GM19324 (cell line): ENCODE results near the gene P4HA3.
"Not testable (repeated sequence)": the region's sequence is repeated elsewhere in the genome, so short reads cannot be mapped to it uniquely, and the experiment has no call there.

Experiments
- ATAC-seq: cut with Tn5 transposase; IDR thresholded peaks from one replicate; pipeline ENCODE4 v1.9.1; 2021; ENCODE audit warnings: mild to moderate bottlenecking, moderate library complexity; ENCODE audit not compliant: unreplicated experiment, low FRiP score

Gene P4HA3

DNA sequence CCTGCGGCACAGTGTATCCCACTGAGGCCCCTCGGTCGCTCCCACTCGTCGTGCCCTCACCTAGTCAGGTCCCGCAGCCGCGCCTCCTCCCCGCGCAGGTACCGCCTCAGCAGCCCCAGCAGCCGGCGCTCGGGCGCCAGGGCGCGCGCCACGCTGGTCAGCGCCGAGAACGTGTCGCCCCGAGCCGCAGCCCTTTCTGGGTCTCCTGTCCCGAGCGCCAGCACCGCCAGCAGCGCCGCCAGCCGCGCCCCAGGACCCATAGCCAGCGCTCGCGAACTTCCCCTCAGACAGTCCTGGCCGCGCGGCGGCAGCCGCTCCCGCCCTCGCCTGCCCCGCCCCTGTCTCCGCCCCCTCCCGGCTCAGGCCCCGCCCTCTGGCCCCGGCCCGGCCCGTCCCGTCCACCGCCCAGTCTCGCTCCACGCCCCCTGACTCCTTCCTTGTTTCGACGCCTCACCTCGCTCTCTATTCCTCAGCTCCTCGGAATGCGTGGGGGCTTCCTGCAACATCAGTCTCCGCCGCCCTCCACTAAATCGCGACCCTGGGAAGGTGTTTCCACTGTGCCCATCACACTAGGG, at the start of gene P4HA3:
Gene P4HA3, minus strand, starts transcription at position 289 of the 575 bp plus-strand sequence. Its CDS starts 29 bp downstream, at position 260.
- no peak for ATAC-seq

DNA sequence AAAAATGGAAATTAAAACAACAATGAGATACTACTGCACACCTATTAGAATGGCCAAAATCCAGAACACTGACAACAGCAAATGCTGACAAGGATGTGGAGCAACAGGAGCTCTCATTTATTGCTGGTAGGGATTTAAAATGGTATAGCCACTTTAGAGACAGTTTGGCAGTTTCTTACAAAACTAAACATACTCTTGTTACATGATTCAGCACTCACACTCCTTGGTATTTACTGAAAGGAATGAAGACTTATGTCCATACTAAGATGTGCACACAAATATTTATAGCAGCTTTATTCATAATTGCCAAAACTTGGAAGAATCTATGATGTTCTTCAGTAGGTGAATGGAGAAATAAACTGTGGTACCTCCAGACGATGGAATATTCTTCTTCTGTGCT, 46.0 kb upstream of the P4HA3 start:
- no peak for ATAC-seq

DNA sequence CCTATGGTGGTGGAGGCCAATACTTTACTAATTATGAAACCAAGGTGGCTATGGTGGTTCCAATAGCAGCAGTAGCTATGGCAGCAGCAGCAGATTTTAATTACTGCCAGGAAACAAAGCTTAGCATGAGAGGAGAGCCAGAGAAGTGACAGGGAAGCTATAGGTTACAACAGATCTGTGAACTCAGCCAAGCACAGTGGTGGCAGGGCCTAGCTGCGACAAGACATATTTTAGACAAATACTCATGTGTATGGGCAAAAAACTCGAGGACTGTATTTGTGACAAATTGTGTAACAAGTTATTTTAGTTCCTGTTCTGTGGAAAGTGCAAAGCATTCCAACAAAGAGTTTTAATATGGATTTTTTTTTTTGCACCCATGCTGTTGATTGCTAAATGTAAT, 44.2 kb upstream of the P4HA3 start:
- ATAC-seq: no peak

DNA sequence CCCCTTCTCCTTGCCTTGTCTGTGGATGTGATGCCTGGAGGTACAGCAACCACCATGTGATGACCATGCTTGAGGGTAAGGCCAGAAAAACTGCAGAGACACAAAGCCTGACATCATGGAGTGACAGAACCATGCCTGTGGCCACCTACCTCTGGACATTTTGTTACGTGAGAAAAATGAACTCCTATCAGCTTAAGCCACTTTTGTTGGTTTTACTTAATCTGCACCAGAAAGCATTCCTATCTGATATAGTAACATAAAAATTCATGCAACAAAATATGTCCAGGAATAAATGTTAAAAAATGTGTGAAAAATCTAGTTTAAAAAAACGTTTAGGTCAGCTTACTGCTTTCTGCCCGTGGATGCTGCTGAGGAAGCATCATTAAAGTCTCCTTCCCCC, 42.6 kb upstream of the P4HA3 start:
- ATAC-seq: no peak

DNA sequence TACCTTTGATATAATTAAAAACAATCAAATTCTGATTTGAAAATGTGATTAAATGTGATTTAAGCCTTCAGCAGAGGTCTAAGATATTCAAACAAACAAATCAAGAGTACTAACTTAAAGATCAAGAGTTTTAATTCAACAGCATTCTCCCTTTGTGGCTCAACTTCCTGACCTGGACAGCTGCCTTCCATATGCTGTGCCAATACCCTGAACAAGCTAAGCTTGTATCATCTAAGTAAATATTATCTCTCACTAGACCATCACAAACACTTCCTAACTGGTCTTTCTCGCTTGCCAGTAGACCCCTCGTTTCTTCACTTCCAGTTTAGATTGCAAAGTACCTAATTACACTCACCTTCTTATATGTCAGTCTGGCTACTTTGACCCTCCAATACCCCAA, 35.9 kb upstream of the P4HA3 start:
- ATAC-seq: no peak

DNA sequence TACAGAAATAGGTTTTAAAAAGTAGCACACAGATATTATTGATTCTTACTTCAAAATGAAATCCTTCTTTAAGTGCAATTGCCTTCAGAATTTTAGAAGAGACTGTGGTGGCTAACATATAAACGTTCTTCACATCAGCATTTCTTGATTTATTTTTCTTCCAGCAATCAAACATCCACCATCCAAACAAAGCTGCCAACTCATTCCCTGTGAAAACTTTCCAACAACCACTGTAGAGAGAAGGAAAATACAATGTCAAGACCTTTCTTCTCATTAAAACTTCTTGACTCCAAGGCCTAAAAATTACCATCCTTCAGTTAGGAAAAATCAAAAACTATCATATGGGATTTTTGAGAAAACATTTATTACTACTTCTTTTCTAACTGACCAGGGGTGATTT, 34.0 kb upstream of the P4HA3 start:
- ATAC-seq: no peak

DNA sequence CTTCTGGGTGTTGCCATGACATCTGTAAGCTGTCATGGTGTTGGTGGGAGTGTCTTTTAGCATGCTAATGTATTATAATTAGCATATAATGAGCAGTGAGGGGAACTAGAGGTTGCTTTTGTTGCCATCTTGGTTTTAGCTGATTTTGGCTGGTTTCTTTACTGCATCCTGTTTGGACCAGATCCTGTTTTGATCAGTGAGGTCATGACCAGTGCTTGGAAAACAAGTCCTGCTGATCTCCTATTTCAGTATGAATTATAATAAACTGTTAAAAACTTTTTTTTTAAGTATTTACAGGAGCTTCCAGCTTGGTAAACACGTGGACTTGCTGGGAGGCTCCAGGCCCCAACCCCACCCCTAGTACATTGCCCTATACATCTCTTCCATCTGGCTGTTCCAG, 30.5 kb upstream of the P4HA3 start:
- no peak for ATAC-seq

DNA sequence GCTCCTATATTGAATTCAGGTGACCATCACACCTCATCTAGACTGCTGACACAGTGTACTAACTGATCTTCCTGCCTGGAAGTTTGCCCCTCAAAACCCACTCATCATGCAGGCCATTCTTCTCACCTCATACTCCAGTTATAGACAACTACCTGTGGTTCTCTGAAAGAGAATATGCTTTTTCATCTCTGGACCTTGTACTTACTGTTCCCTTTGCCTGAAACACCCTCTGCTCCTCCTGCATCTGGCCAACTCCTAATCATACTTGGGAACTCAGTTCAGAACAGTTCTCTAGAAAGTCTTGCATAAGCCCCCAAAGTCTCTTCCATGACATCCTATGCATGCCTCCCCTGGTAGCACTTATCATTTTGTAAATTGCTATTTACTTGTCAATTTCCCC, 28.2 kb upstream of the P4HA3 start:
- ATAC-seq: no peak

DNA sequence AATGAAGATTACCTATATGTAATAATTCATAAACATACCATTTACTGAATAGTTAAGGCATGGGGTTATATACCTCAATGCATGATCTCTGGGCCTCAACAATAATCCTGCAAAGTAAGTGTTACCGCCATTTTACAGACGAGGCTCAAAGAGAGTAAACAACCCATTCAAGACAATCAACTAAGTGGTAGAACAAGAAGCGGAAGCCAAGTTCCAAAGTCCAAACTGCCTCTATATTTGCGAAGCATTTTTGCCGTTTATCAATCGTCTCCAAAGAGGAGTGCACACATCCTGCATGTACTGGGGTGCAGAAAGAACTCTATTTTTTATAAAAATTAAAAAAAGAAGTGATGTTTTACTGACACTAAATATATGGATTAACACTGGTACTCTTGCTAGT, 27.5 kb upstream of the P4HA3 start:
- ATAC-seq: no peak

DNA sequence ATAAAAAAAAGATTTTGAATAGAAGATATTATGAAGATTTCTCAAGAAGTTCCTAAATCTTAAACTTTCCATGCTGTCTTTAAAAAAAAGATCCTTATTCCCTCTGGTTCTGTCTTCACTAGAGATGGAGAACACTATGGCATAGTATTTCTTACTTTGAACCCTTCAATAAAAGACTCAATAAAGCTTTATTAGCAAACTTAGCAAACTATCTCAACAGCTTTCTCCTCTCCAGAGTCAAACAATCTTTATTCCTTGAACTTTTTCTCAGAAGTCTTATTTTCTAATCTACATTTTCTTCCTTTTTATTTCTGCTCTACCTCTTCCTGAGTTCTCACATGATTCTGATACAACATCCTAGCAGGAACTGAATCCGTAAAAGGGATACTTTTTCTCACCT, 21.8 kb upstream of the P4HA3 start:
- ATAC-seq: no peak

DNA sequence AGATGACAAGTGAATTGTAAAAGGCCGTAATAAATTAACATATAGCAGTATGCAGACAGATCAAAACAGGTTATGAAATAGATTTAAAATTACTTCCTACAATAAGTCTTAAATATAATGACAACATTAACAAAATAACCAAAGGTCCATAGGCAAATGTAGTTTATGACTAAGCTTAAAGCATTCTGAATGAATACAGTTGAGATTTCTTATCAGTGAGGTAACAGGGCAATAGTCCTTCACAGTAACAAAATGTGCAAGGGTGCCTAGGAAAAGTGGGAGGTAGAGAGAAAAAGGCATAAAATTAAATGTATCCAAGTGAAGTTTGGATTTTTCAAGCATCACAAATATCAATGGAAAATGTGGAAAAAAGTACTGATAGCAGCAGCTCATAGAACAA, 20.9 kb upstream of the P4HA3 start:
- ATAC-seq: no peak

DNA sequence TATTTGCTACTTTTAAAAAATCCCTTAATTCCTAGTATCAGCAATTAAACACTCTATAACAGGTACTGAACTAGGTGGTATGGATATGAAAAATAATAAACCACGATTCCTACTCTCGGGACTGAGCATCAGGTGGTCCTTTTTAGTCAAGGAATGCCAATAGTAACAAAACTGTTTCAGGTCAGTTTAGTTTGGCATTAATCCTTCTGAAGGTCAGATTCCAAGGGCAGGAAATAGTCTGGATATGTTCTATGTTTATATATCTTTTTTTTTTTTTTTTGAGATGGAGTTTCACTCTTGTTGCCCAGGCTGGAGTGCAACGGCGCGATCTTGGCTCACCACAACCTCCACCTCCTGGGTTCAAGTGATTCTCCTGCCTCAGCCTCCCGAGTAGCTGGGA, 19.6 kb upstream of the P4HA3 start:
- not testable (repeated sequence) for ATAC-seq

DNA sequence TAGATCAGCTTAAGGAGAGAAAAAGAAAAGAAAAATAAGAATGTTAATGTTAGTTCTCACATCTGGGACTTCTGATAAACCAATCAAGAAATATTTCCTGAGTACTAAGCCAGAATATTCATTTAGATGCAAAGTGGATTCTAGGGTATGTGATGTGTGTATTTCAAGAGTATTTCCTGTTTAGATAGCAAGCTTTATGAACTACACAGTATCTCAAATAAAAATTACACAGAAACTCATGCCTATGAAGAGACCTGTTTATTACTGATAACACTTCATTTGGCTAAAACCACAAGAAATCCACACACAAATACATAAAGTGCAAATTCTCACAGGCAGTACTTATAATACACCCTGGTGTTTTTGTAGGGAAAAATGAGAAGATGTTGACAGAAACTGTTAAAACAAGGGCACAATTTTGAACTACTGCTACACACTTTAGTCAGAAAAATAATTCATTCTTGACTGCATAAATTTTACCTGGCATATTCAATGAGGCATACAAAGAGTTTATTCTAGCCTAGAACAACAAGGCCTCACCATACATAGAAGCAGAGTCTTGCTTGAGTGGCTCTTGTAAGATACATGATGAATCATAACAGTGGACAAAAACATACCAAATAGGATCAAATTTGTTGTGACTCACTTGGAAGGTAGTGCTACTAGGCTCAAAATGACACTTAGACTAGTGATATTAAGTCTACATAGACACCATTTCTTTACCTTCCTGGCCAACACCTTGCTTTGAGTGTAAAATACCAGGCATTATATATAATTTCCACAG, 18.8 kb upstream of the P4HA3 start:
- no peak for ATAC-seq

DNA sequence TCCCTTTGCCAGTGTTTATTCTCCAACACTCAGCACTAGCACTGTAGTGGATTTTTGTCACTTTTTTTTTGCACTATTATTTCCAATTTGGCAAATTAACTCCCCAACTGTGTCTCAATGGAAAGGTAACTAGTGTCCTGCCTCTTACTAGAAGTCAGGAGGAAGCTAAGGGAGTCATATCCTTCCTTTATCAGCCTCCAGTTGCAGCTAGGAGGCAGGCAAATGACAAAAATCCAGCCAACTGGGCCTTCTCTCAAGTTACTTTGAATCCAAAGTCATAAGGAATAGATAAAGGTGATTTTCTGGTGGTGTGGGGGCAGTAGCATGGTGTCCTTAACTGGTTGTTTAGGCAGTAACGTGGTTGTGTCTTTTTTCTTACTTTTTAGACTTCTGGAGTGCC, 15.6 kb upstream of the P4HA3 start:
- ATAC-seq: no peak

DNA sequence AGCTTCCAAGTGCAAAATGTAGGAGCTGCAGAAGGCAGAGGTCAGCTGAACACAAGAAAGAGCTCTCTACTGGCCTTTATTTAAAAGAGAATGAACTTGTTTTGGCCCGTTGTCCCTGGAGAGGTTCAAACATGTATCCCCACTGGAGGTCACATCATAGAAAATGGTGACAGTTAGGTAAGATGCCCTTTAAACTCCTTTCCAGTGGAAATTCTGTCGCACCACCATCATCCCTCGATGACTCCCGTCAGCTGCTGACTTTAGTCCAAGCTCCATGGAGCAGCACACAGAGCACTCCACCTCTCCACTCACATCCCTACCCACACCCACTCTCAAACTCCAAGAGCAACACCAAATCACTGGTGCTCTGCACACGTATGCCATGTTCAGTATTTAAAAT, 15.2 kb upstream of the P4HA3 start:
- ATAC-seq: no peak

DNA sequence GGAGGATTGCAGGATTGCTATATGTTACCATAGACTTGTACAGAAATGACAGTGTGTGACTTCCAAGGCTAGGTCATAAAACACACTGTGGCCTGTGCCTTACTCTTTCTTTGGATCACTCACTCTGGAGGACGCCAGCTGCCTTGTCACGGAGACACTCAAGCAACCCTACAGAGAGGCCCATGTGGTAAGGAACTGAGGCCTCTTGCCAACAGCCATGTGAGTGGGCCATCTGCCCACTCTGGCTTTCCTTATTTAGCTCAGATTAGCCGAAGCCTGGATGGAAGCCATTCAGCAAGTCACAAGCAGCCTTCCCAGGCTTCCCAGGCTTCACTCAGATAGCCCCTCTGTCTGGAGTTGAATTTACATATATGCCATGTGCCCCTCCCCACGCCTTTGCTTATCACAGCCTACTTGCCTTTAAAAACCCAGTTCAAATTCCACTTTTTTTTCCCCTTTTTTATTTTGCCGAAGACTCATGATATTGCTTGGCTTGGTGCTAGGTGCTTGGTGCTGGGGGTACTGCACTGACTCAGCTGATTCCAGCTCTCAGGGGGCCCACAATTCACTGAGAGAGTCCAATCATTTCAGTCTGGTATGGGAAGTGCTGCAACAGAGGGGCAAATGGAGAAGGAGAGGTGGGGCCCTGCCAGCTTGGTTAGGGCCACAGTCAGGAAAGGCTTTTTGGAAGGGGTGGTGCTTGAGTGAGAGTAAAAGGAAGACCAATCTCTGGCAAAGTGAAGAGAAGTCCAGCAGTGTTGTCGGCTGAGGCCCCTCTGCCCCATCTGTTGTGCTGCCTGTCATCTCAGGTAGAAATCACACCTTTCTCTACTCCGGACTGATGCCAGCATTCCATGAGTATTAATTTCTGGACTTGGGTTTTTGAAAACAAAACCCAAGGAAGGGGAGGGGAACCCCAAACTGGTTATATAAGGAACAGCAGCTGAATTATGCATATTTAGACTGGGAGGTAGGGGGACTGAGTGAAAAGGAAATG, 14.5 kb upstream of the P4HA3 start:
- no peak for ATAC-seq

DNA sequence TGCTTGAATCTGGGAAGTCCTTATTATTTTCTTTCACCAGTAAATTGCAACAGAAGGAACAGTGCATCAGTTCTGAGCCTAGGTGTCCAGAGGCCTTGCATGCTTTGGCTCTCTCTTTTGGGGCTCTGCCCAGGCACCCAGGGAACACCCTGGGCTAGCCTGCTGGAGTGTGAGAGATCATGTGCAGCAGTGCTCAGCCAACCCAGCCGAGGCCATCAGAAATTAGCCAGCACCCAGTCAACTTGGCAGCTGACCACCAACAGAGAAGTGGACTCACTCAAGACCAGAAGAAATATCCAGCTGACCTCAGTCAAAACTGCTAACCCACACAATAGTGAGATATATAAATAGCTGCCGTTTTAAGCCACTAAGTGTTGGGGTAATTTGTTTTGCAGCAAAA, 11.2 kb upstream of the P4HA3 start:
- ATAC-seq: no peak

DNA sequence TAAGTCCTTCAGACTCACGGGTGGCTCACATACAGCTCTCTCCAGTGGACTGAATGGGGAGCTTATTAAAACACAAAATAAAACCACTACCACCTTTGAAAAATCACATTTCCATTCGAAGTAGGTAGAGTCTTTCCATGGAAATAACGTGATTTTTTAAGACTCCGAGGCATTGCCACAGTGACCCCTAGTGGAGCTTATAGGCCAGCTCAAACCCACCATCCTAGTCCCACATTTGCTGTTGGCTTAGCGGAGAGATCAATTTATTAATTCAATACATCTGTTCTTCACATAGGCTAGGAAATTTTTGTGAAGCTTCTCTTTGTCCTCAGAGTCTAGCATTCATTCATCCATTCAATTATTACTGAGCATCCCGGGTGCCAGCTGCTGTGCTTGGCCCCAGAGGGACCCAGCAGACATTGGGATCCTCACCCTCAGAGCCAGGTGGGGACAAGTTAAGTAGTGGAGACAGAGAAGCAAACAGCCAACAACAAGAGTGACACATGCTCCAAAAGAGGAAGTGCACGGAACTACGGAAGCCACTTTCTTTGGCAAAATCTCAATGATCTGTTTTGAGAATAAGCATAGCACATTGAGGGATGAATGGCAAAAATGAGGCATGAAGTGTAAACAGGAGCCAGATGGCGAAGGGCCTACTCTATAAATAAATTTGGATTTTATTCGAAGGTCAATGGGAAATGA, 10.2 kb upstream of the P4HA3 start:
- no peak for ATAC-seq

DNA sequence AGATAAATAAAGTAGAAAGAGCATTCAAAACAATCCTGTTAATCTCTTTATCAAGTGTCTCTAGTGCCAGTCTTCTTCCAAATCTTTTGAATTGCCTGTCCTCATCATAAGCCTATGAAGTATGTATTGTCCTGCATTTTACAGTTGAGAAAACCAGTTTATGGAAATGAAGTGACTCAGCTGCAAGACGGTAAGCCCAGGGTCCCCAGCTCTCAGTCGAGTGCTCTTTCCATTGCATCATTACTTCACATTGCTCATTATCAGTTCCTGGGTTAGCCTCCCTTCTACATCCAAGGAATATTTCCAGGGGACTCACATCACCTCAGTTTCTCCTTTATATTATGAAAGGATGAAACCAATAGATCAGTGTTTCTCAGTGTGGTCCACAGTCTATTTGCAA, 9.1 kb upstream of the P4HA3 start:
- no peak for ATAC-seq

DNA sequence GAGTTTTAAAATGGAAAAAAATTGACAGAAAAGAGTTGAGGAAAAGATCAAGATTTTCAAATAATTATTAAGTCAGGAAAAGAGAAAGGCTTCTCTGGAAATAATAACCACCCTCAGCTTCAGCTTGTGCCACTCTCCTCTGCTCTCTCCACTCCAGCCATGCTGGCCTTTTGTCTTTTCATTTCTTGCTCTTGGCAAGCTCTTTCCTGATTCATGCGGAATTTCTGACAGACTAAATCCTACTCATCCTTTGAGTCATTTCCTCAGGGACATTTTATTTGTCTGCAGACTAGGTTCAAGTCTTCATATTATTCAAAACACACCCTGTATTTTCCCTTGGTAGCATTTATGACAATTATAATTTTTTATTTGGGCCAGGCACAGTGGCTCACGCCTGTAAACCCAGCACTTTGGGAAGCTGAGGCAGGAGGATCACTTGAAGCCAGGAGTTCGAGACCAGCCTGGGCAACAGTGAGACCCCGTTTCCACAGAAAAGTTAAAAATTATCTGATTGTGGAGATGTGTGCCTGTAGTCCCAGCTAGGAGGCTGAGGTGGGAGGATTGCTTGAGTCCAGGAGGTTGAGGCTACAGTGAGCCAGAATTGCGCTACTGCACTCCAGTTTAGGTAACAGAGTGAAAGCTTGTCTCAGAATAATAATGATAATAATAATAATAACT, 7.8 kb upstream of the P4HA3 start:
- ATAC-seq: no peak
